A549 treated with ZK216348 at 1 μM for 4 hours (cell line): ENCODE results near the gene CUZD1. TPM values are rescaled to one million over a fixed set of nuclear protein-coding genes. Genes with fewer than 3 reads are reported as not detected.

Source experiments
- total RNA-seq: library from RNA; stranded (reverse); fragments of 200-300 nt; extraction: Qiagen RNA extraction; gene quantifications from 5 replicates; pipeline ENCODE4 v1.2.3, GENCODE V29; 2022; ENCODE audit warnings: low read depth

The CUZD1 gene
- 0.96 to 1.6 TPM (median 1.4 TPM) in 5 replicates for total RNA-seq

GRCh38 chr10:122845783-122846332, at the start of gene CUZD1:
Gene CUZD1, minus strand, starts transcription at chr10:122845857. Its CDS starts 14 bp downstream, at chr10:122845843.

GRCh38 chr10:122879339-122880273, 33.9 kb upstream of the CUZD1 start, which contains the start of gene FAM24B:
Gene FAM24B, minus strand, starts transcription at chr10:122879581. Its CDS starts 29,066 bp downstream, at chr10:122850515.

Other genes starting within 250 kb of the CUZD1 start
- not detected in 5 replicates for gene C10orf120, start 146.0 kb downstream of the CUZD1 start, total RNA-seq
- 11.9 to 16.5 TPM (median 14.0 TPM) in 5 replicates for gene FAM24B, start 33.7 kb upstream of the CUZD1 start, total RNA-seq
- gene FAM24A, start 64.8 kb upstream of the CUZD1 start, total RNA-seq, result not detected in 5 replicates
- 6.6 to 9.6 TPM (median 8.6 TPM) in 5 replicates for gene C10orf88, start 108.4 kb upstream of the CUZD1 start, total RNA-seq
- gene PSTK, start 134.5 kb upstream of the CUZD1 start, total RNA-seq, result 3.7 to 5.4 TPM (median 5.1 TPM) in 5 replicates
- gene IKZF5, start 162.9 kb upstream of the CUZD1 start, total RNA-seq, result 4.8 to 6.6 TPM (median 6.0 TPM) in 5 replicates
- 4.2 to 8.8 TPM (median 6.3 TPM) in 5 replicates for gene ACADSB, start 163.1 kb upstream of the CUZD1 start, total RNA-seq